H9 (cell line): ENCODE results near the gene MAD1L1. TPM values are rescaled to one million over a fixed set of nuclear protein-coding genes. Genes with fewer than 3 reads are reported as not detected.

Source experiments
- DNase-seq: peaks from one replicate; pipeline ENCODE4 v3.0.0-alpha.2; 2017
- H2AFZ ChIP-seq: one replicate; pipeline ENCODE4 v1.6.1; 2013; ENCODE audit warnings: mild to moderate bottlenecking, low read length, control low read depth, moderate library complexity
- H2AK5ac ChIP-seq: 2 replicates; pipeline ENCODE4 v1.6.1; 2013; ENCODE audit warnings: low read length, control low read depth, mixed read lengths; ENCODE audit not compliant: insufficient read length
- H2BK120ac ChIP-seq: one replicate; pipeline ENCODE4 v1.6.1; 2013; ENCODE audit warnings: low read depth, mild to moderate bottlenecking, low read length, control low read depth, inconsistent platforms; ENCODE audit not compliant: poor library complexity, severe bottlenecking
- H2BK12ac ChIP-seq: 2 replicates; pipeline ENCODE4 v1.6.1; 2013; ENCODE audit warnings: low read length, control low read depth, mixed read lengths, low read depth; ENCODE audit not compliant: insufficient read length
- H2BK15ac ChIP-seq: 2 replicates; pipeline ENCODE4 v1.6.1; 2013; ENCODE audit warnings: low read depth, low read length, control low read depth
- H2BK20ac ChIP-seq: one replicate; pipeline ENCODE4 v1.6.1; 2013; ENCODE audit warnings: low read depth, mild to moderate bottlenecking, low read length, control low read depth, inconsistent platforms; ENCODE audit not compliant: poor library complexity, severe bottlenecking
- H2BK5ac ChIP-seq: 2 replicates; pipeline ENCODE4 v1.6.1; 2013; ENCODE audit warnings: low read length, control low read depth, mixed read lengths; ENCODE audit not compliant: insufficient read length
- H3K14ac ChIP-seq: 2 replicates; pipeline ENCODE4 v1.6.1; 2013; ENCODE audit warnings: low read length, control low read depth; ENCODE audit not compliant: insufficient read depth
- H3K18ac ChIP-seq: 2 replicates; pipeline ENCODE4 v1.6.1; 2013; ENCODE audit warnings: low read depth, mild to moderate bottlenecking, mixed read lengths, low read length, control low read depth; ENCODE audit not compliant: insufficient read length
- H3K23ac ChIP-seq: 2 replicates; pipeline ENCODE4 v1.6.1; 2013; ENCODE audit warnings: low read length, control low read depth, mixed read lengths, low read depth; ENCODE audit not compliant: insufficient read length
- H3K23me2 ChIP-seq: 2 replicates; pipeline ENCODE4 v1.6.1; 2013; ENCODE audit warnings: low read depth, mild to moderate bottlenecking, mixed read lengths, low read length, control low read depth; ENCODE audit not compliant: insufficient read length, poor library complexity, severe bottlenecking
- H3K27ac ChIP-seq: 2 replicates; pipeline ENCODE4 v1.5.1; 2013; ENCODE audit warnings: low read length, control low read depth, mixed read lengths, low read depth; ENCODE audit not compliant: insufficient read length
- H3K27me3 ChIP-seq: 2 replicates; pipeline ENCODE4 v1.6.1; 2013; ENCODE audit warnings: low read length, control low read depth, inconsistent platforms; ENCODE audit not compliant: insufficient read depth
- H3K4ac ChIP-seq: 2 replicates; pipeline ENCODE4 v1.6.1; 2013; ENCODE audit warnings: low read depth, mild to moderate bottlenecking, control low read depth, inconsistent platforms, low read length, moderate library complexity
- H3K4me1 ChIP-seq: 2 replicates; pipeline ENCODE4 v1.6.1; 2013; ENCODE audit warnings: low read length, control low read depth, inconsistent platforms; ENCODE audit not compliant: insufficient read depth
- H3K4me2 ChIP-seq: 2 replicates; pipeline ENCODE4 v1.6.1; 2013; ENCODE audit warnings: low read length, control low read depth, mixed read lengths; ENCODE audit not compliant: insufficient read length, insufficient read depth
- H3K56ac ChIP-seq: 2 replicates; pipeline ENCODE4 v1.6.1; 2013; ENCODE audit warnings: low read depth, mild to moderate bottlenecking, mixed read lengths, low read length, control low read depth; ENCODE audit not compliant: insufficient read length
- H3K79me1 ChIP-seq: 2 replicates; pipeline ENCODE4 v1.6.1; 2013; ENCODE audit warnings: low read depth, mild to moderate bottlenecking, moderate library complexity, low read length, control low read depth, inconsistent platforms; ENCODE audit not compliant: insufficient read depth, poor library complexity, severe bottlenecking
- H3K79me2 ChIP-seq: 2 replicates; pipeline ENCODE4 v1.6.1; 2013; ENCODE audit warnings: low read length, control low read depth, inconsistent platforms; ENCODE audit not compliant: insufficient read depth
- H3K9ac ChIP-seq: 2 replicates; pipeline ENCODE4 v1.6.1; 2013; ENCODE audit warnings: low read length, control low read depth, mixed read lengths; ENCODE audit not compliant: insufficient read length; ENCODE audit errors: extremely low read depth
- H3K9me3 ChIP-seq: one replicate; pipeline ENCODE4 v1.6.1; 2013; ENCODE audit warnings: low read depth, low read length, inconsistent platforms; ENCODE audit not compliant: control insufficient read depth
- H3T11ph ChIP-seq: one replicate; pipeline ENCODE4 v1.6.1; 2013; ENCODE audit warnings: mild to moderate bottlenecking, low read length, control low read depth, inconsistent platforms
- H4K20me1 ChIP-seq: one replicate; pipeline ENCODE4 v1.6.1; 2013; ENCODE audit not compliant: control insufficient read depth, insufficient read length, insufficient read depth
- H4K5ac ChIP-seq: 2 replicates; pipeline ENCODE4 v1.6.1; 2013; ENCODE audit warnings: low read depth, mild to moderate bottlenecking, mixed read lengths, low read length, control low read depth; ENCODE audit not compliant: insufficient read length
- H4K8ac ChIP-seq: replicated peaks from 2 replicates; pipeline ENCODE4 v1.6.1; 2013; ENCODE audit warnings: low read length, control low read depth, mixed read lengths, low read depth; ENCODE audit not compliant: insufficient read length
- H4K91ac ChIP-seq: 2 replicates; pipeline ENCODE4 v1.6.1; 2013; ENCODE audit warnings: low read depth, mild to moderate bottlenecking, moderate library complexity, mixed read lengths, low read length, control low read depth; ENCODE audit not compliant: insufficient read length
- H3K27ac Mint-ChIP-seq, 3 experiments: 2 replicates in 2 of 3; 3 replicates in 1 of 3; pipeline ENCODE4 v1.8.0; 2020 to 2021; ENCODE audit warnings: mixed read lengths in 3 of 3, mild to moderate bottlenecking in 1 of 3, moderate library complexity in 1 of 3
- H3K27me3 Mint-ChIP-seq: 2 replicates; pipeline ENCODE4 v1.8.0; 2021; ENCODE audit warnings: low read depth, mild to moderate bottlenecking, moderate library complexity, mixed read lengths
- H3K36me3 Mint-ChIP-seq, 3 experiments: 2 replicates in 2 of 3; 3 replicates in 1 of 3; pipeline ENCODE4 v1.8.0; 2020 to 2021; ENCODE audit warnings: low read depth in 3 of 3, mixed read lengths in 3 of 3; ENCODE audit not compliant: insufficient read depth in 1 of 3
- H3K4me1 Mint-ChIP-seq, 2 experiments: 2 replicates each; pipeline ENCODE4 v1.8.0; 2020; ENCODE audit warnings: mixed read lengths in 2 of 2
- H3K4me3 Mint-ChIP-seq, 2 experiments: 2 replicates in 1 of 2; 3 replicates in 1 of 2; pipeline ENCODE4 v1.8.0; 2020 to 2021; ENCODE audit warnings: mild to moderate bottlenecking in 2 of 2, mixed read lengths in 2 of 2, moderate library complexity in 1 of 2
- H3K9me3 Mint-ChIP-seq, 2 experiments: 2 replicates in 1 of 2; 3 replicates in 1 of 2; pipeline ENCODE4 v1.8.0; 2020; ENCODE audit warnings: mild to moderate bottlenecking in 2 of 2, mixed read lengths in 2 of 2, moderate library complexity in 1 of 2
- WGBS: extraction: QIAGEN DNeasy Blood & Tissue Kit; methylation state at CpG from one replicate; pipeline ENCODE4 v1.1.7; 2013; ENCODE audit warnings: missing lambda C conversion rate, low lambda C conversion rate, mixed read lengths; ENCODE audit not compliant: insufficient read length; ENCODE audit errors: extremely low coverage; 5-methylcytosine and 5-hydroxymethylcytosine counted together
- total RNA-seq: library from RNA; stranded (reverse); gene quantifications from 2 replicates; pipeline ENCODE4 v1.2.1, GENCODE V29; 2021
- TF ChIP-seq, protein P1 (sequence below): fragments of 200-600 bp; sonication (generic); conservative IDR thresholded peaks from 3 replicates; pipeline ENCODE4 v1.8.0; 2021; ENCODE audit warnings: antibody characterized with exemption, mild to moderate bottlenecking

MAD1L1 gene
- total RNA-seq, 1 experiment from 2014 or later = 39.0 TPM

DNA sequence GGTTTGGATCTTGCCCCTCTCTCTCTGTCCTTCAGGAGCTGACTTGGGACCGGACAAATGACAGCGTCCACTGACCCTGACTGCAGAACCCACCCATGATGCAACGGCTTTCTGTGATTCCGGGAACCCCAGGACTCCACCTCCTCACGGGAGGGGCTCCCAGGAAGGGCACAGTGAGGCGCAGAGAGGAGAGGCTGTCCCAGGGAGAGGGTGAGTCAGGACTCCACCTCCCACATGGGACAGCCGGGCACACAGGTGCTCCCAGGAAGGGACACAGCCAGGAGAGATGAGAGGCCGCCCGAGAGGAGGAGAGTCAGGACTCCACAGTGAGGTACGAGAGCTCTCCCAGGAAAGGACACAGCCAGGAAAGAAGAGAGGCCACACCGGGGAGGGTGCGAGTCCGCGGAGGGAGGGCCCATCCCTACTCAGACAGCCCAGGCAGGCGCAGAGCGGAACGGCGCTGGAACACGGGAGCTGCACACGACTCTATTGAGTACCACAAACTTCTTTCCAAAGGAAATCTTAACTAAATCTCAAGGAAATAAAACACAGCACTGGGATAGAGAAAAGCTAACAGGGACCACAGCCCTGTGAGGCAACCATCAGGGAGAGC is 162.5 kb downstream of the MAD1L1 start:
- H3K4me1 ChIP-seq = no peaks in the 10 kb centered on the region
- no peak overlapping the region for H2BK20ac ChIP-seq
- H3K9me3 Mint-ChIP-seq = no peaks in the 10 kb centered on the region
- H2BK12ac ChIP-seq = no peak overlapping the region
- H3K18ac ChIP-seq = no peak overlapping the region
- H3K9me3 ChIP-seq = no peaks in the 10 kb centered on the region
- peaks cover 0 to 25% of the 10 kb centered on the region in 2 experiments; a peak in 2 of 4 replicates for H3K4me1 Mint-ChIP-seq
- no peak overlapping the region for H3K27ac ChIP-seq
- no peak overlapping the region for H3K23ac ChIP-seq
- no peak overlapping the region for H2AFZ ChIP-seq
- no peak overlapping the region for H3K4me3 Mint-ChIP-seq
- peaks cover 3 to 7% (median 5%) of the 10 kb centered on the region in 3 experiments; a peak in 4 of 7 replicates for H3K36me3 Mint-ChIP-seq
- DNase-seq = no peak
- H4K8ac ChIP-seq = no peak overlapping the region
- no peak overlapping the region for H2BK5ac ChIP-seq
- no peak overlapping the region for H3K4me2 ChIP-seq
- H2BK15ac ChIP-seq = no peak overlapping the region
- H3K79me1 ChIP-seq = no peaks in the 10 kb centered on the region
- TF ChIP-seq, protein P1, sequence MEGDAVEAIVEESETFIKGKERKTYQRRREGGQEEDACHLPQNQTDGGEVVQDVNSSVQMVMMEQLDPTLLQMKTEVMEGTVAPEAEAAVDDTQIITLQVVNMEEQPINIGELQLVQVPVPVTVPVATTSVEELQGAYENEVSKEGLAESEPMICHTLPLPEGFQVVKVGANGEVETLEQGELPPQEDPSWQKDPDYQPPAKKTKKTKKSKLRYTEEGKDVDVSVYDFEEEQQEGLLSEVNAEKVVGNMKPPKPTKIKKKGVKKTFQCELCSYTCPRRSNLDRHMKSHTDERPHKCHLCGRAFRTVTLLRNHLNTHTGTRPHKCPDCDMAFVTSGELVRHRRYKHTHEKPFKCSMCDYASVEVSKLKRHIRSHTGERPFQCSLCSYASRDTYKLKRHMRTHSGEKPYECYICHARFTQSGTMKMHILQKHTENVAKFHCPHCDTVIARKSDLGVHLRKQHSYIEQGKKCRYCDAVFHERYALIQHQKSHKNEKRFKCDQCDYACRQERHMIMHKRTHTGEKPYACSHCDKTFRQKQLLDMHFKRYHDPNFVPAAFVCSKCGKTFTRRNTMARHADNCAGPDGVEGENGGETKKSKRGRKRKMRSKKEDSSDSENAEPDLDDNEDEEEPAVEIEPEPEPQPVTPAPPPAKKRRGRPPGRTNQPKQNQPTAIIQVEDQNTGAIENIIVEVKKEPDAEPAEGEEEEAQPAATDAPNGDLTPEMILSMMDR = no peak
- WGBS = no CpG with 5 or more reads among the region's 20 CpGs
- H4K5ac ChIP-seq = no peak overlapping the region
- no peaks in the 10 kb centered on the region for H3K27me3 ChIP-seq
- no peak overlapping the region for H3K14ac ChIP-seq
- H3K27me3 Mint-ChIP-seq = no peaks in the 10 kb centered on the region
- H3K9ac ChIP-seq = no peak overlapping the region
- H4K91ac ChIP-seq = no peak overlapping the region
- H3K56ac ChIP-seq = no peak overlapping the region
- H3K4ac ChIP-seq = no peak overlapping the region
- H3K27ac Mint-ChIP-seq = peak overlapping the region in 2 of 3 experiments; percentile 64 to 75; a peak in 5 of 7 replicates
- no peak overlapping the region for H2BK120ac ChIP-seq
- no peaks in the 10 kb centered on the region for H3K79me2 ChIP-seq
- no peak overlapping the region for H3T11ph ChIP-seq
- H3K23me2 ChIP-seq = no peaks in the 10 kb centered on the region
- no peak overlapping the region for H2AK5ac ChIP-seq
- no peaks in the 10 kb centered on the region for H4K20me1 ChIP-seq
